ENCODE data around the gene CLN3. TPM values are rescaled to one million over a fixed set of nuclear protein-coding genes. Genes with fewer than 3 reads are reported as not detected.

Gene CLN3
- total and polyA plus RNA-seq, 2 of the 13 experiments (the other 11 are each of a cell fraction or from before 2014, with no cell fraction given), result 23.4 to 46.8 TPM

DNA sequence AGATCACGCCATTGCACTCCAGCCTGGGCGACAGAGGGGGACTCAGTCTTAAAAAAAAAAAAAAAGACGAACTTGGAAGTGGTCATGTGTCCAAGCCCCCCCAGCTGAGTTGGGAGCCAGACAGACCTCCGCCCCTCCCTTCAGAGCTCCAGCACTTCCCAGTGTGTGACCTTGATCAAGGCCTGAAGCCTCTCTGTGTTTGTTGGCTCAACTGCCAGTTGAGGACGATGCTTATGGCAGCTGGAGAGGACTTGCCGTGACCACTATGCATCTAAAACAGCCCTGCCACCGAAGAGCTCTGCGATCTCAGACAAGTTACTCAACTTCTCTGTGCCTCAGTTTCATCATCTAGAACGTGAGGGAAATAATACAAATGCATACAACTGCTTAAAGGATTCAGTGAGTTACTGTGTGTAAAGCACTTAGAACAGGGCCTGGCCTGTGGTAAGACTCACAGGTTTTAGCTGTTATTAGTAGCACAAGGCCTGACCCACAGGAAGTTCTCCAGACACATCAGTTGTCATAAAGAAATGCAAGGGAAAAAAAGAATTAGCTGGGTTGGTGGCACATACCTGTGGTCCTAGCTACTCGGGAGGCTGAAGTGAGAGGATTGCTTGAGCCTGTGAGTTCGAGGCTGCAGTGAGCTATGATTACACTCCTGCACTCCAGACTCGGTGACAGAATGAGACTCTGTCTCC lies 21.8 kb upstream of the CLN3 start (continued):
- no peak for TF ChIP-seq ZNF34 (CRISPR knock-in tag; IDR thresholded peaks at IDR 0.05; ENCODE audit: borderline replicate concordance)
- TF ChIP-seq, protein P1, sequence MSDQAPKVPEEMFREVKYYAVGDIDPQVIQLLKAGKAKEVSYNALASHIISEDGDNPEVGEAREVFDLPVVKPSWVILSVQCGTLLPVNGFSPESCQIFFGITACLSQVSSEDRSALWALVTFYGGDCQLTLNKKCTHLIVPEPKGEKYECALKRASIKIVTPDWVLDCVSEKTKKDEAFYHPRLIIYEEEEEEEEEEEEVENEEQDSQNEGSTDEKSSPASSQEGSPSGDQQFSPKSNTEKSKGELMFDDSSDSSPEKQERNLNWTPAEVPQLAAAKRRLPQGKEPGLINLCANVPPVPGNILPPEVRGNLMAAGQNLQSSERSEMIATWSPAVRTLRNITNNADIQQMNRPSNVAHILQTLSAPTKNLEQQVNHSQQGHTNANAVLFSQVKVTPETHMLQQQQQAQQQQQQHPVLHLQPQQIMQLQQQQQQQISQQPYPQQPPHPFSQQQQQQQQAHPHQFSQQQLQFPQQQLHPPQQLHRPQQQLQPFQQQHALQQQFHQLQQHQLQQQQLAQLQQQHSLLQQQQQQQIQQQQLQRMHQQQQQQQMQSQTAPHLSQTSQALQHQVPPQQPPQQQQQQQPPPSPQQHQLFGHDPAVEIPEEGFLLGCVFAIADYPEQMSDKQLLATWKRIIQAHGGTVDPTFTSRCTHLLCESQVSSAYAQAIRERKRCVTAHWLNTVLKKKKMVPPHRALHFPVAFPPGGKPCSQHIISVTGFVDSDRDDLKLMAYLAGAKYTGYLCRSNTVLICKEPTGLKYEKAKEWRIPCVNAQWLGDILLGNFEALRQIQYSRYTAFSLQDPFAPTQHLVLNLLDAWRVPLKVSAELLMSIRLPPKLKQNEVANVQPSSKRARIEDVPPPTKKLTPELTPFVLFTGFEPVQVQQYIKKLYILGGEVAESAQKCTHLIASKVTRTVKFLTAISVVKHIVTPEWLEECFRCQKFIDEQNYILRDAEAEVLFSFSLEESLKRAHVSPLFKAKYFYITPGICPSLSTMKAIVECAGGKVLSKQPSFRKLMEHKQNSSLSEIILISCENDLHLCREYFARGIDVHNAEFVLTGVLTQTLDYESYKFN (CRISPR knock-in tag; conservative IDR thresholded peaks at IDR 0.05), result peak; percentile 16; the same call in 1 of the 2 replicates
- TF ChIP-seq, protein P2, sequence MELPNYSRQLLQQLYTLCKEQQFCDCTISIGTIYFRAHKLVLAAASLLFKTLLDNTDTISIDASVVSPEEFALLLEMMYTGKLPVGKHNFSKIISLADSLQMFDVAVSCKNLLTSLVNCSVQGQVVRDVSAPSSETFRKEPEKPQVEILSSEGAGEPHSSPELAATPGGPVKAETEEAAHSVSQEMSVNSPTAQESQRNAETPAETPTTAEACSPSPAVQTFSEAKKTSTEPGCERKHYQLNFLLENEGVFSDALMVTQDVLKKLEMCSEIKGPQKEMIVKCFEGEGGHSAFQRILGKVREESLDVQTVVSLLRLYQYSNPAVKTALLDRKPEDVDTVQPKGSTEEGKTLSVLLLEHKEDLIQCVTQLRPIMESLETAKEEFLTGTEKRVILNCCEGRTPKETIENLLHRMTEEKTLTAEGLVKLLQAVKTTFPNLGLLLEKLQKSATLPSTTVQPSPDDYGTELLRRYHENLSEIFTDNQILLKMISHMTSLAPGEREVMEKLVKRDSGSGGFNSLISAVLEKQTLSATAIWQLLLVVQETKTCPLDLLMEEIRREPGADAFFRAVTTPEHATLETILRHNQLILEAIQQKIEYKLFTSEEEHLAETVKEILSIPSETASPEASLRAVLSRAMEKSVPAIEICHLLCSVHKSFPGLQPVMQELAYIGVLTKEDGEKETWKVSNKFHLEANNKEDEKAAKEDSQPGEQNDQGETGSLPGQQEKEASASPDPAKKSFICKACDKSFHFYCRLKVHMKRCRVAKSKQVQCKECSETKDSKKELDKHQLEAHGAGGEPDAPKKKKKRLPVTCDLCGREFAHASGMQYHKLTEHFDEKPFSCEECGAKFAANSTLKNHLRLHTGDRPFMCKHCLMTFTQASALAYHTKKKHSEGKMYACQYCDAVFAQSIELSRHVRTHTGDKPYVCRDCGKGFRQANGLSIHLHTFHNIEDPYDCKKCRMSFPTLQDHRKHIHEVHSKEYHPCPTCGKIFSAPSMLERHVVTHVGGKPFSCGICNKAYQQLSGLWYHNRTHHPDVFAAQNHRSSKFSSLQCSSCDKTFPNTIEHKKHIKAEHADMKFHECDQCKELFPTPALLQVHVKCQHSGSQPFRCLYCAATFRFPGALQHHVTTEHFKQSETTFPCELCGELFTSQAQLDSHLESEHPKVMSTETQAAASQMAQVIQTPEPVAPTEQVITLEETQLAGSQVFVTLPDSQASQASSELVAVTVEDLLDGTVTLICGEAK (IDR thresholded peaks at IDR 0.05), result no peak
- TF ChIP-seq, protein P2 (CRISPR knock-in tag; IDR thresholded peaks at IDR 0.05), result 0 out of 2 replicates have a peak, but pooled peaks have one; percentile 13
- no peak for TF ChIP-seq FOXK1 (CRISPR knock-in tag; IDR thresholded peaks at IDR 0.05; ENCODE audit: borderline replicate concordance, low read depth)
- peak; percentile 36; the same call in 1 of the 2 replicates for TF ChIP-seq HOXA3 (CRISPR knock-in tag; IDR thresholded peaks at IDR 0.05)
- TF ChIP-seq SALL1 (CRISPR knock-in tag; IDR thresholded peaks at IDR 0.05), result peak; percentile 59
- TF ChIP-seq THAP8 (CRISPR knock-in tag; IDR thresholded peaks at IDR 0.05; ENCODE audit: borderline replicate concordance), result no peak
- no peak for TF ChIP-seq WIZ (CRISPR knock-in tag; IDR thresholded peaks at IDR 0.05)
- no peak; the same call in 1 of the 2 replicates for TF ChIP-seq ZBTB38 (CRISPR knock-in tag; IDR thresholded peaks at IDR 0.05)
- TF ChIP-seq ZFP37 (CRISPR knock-in tag; IDR thresholded peaks at IDR 0.05; ENCODE audit: borderline replicate concordance), result no peak
- TF ChIP-seq, protein P3, sequence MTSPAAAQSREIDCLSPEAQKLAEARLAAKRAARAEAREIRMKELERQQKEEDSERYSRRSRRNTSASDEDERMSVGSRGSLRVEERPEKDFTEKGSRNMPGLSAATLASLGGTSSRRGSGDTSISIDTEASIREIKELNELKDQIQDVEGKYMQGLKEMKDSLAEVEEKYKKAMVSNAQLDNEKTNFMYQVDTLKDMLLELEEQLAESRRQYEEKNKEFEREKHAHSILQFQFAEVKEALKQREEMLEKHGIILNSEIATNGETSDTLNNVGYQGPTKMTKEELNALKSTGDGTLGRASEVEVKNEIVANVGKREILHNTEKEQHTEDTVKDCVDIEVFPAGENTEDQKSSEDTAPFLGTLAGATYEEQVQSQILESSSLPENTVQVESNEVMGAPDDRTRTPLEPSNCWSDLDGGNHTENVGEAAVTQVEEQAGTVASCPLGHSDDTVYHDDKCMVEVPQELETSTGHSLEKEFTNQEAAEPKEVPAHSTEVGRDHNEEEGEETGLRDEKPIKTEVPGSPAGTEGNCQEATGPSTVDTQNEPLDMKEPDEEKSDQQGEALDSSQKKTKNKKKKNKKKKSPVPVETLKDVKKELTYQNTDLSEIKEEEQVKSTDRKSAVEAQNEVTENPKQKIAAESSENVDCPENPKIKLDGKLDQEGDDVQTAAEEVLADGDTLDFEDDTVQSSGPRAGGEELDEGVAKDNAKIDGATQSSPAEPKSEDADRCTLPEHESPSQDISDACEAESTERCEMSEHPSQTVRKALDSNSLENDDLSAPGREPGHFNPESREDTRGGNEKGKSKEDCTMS (CRISPR knock-in tag; conservative IDR thresholded peaks at IDR 0.05), result no peak

All from HepG2 (cell line).